DMS 273 treated with DMSO at 0.1 percent for 48 hours (cell line): Measurements from ENCODE around the gene DIAPH1.

Experiments
- DNase-seq: peaks from one replicate; lab custom pipeline; 2025; lab: John Stamatoyannopoulos, UW

The DIAPH1 gene

DNA sequence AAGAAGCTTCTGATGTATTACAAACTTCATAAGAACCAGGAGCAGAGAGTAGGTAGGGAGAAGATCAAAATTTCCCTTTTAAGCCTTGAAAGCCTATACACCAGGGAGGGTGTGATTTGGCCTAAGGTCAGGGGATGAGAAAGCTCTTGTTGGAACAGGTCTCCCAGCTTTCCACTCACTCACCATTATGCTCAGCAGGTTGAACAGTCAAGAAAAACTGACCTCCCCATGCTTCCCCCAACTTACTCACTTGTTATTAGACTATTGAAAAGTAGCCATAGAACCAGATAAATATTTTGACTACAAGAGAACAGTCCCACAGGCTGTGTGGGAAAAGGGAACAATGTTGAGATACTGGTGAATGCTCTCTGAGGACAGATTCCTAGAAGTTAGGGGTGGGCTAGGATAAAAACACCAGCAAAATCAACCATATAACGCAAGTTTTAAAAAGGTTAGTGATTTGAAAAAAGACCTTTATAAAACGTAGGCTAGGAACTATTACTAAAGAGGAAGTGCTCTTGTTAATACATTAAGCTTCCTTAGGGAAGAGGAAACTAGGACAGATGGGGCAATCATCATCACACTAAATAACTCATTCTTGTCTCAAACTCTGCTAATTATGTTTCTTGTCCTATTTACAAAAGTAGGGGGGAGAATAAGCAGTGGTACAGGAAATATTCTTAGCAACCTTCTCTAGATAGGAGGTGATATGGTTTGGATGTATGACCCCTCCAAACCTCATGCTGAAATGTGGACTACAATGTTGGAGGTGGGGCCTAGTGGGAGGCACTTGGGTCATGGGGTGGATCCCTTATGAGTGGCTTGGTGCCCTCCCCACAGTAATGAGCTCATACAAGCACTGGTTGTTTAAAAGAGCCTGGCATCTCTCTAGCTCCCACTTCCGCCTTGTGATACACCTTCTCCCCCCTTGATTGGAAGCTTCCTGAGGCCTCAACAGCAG, 98.9 kb downstream of the DIAPH1 start:
- DNase-seq = no peak

DNA sequence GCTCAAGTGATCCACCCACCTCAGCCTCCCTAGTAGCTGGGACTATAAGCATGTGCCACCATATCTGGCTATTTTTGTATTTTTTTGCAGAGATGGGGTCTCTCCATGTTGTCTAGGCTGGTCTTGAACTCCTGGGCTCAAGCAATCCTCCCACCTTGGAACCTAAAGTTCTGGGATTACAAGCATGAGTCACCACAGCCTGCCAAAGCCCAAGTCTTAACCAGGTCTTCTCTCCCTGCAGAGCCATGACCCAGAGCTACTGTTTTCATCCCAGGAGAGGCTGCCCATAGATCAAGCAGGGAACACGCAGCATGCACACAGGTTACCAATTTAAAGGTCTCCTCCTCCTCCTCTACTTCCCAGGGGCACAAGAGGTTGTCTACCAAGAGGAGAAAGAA, 100.2 kb downstream of the DIAPH1 start:
- no peak for DNase-seq

DNA sequence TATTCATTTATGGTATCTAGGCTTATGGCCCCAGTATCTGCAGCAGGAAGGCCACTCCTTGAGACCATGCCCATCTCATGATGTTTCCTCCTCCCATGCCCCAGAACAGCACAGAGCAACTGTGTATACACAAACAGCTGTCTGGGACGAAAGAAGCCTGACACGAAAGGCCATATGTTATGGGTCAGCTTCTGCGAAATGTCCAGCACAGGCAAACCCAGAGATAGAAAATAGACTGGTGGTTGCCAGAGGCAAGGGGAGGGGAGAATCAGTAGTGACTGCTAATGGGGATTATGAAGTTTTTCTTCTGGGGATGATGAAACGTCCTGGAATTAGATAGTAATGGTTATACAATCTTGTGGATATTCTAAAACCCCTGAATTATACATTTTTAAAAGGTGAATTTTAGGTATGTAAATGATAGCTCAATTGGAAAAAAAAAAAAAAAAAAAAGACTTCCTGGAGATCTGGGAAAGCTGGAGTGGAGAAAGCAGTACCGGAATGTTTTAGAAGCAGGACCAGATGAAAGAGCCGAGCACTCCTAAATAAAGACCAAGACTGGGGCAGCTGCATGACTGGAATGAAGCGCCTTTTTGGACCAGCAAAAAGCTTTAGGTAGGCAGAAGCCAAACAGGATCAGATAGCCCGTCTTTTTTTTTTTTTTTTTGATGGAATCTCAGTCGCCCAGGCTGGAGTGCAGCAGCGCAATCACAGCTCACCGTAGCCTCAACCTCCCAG, 100.8 kb downstream of the DIAPH1 start:
- DNase-seq = no peak

DNA sequence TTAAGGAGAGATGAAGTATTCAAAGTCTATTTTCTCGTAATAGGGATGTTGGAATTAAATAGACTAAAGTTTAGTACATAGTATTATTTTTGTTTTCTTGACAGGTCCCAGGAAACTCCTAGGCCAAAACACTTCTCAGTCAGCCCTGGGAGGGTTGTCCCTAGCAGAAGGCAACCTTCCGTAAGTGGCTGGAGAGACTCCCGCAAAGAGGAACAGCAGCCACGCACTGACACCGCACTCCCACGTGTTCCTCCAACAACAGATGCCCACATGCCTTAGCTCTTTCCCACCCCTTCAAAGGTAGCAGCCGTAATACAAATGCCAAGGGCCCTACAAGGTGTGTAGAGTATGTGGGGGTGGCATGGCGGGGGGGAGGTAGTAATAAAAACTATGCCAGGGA, 101.5 kb downstream of the DIAPH1 start:
- DNase-seq = no peak

DNA sequence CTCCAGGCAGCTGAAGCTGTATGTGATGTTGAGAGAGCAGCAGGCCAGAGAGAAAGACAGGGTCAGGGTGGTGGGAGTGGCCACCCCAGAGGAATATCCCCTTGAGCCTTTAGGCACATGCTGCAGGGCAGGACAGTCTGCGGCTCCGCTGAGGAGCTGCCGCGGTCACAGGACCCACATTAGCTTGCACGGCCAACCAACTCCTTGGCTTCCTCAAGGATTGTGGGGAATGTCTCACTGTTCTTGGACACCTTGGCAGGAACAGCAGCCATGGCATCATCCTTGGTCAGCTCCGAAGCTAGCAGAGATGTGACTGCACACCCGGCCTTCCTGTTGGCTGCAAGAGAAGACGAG, 102.2 kb downstream of the DIAPH1 start:
- no peak for DNase-seq

DNA sequence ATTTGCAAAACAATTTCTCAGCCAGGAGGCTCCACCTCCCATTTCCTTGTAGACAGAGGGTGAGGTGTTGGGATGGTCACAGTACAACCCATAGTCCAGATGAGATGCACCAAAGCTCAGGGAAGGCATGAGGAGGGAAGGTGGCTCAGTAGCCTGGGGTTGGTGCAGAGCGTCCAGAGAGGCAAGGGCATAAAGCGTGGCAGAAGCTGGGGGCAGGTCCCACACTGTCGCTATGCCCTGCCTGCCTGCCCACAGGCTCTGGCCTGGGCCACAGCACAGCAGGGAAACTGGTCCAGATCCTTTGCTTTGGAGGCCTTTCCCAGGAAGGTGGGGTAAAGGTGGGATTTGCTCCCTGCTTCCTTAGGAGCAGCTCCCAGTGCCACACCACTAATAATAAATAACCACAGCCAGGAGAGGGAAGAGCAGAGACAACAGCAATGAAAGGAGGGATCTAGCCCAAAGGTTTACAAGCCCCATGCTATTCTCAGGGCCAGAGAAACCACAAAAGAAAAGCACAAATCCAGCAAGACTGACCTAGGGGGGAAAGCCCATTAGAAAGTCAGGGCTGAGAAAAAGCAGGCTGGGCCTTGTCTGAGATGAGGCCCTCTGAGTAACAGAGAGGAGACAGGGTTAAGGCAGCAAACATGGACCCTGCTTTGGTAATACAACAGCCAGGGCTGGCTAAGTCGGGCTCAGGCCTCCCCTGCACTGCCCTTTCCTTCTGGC, 102.7 kb downstream of the DIAPH1 start:
- no peak for DNase-seq

DNA sequence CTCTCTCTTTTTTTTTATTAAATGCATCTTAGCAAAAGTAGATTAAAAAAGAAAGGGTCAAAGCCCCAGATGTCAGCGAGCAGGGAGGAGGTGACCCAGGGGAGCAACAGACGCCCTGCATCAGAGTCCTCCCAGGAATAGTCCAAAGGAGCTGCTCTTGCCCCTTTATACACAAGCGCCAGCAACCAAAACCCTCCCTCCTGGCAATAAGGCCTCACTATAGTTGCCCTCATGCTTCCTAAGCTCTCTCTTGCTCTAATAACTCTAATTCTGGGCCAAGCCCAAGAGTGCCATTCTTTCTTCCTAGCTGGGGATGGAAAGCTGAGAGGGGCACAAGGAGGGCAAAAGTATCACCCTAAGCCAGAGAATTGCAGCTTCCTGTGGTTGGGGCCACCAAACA, 103.7 kb downstream of the DIAPH1 start:
- DNase-seq = peak; percentile 45

DNA sequence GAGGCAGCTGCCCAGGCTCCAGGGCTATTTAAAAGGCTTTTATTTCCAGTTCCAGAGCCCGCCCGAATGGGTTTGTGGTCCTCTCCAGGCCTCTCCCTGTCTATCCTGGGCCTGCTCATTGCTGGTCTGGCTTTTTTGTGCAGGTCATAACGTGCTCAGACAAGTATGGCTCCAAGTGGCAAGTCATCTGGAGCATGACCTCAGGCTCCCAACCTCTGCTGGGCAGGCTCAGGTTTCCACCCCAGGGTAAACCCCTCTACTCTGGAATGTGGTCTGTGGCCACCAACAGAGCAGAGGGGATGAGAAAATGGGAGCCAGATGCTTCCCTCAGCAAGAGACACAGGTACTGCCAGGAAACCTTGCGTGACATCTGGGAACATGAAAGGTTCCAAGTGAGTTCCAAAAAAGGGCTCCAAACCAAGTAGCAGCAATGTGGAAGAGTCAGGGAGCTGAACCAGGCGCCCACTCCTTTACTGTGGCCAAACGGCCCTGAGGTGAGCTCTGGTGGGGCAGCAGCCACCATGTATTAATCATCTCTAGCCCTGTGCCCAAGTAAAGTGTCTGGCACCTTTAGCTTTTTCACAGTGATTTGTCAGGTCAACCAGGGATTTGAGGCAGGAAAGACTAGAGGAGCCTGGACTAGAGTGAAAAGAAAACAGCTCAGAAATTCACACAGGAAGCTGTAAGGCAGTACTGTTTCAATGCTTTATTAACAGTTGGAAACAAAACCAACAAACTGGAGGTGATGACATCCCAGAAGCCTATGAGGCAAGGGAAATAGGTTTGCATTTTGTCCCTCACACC, 104.3 kb downstream of the DIAPH1 start:
- peak; percentile 99 for DNase-seq

DNA sequence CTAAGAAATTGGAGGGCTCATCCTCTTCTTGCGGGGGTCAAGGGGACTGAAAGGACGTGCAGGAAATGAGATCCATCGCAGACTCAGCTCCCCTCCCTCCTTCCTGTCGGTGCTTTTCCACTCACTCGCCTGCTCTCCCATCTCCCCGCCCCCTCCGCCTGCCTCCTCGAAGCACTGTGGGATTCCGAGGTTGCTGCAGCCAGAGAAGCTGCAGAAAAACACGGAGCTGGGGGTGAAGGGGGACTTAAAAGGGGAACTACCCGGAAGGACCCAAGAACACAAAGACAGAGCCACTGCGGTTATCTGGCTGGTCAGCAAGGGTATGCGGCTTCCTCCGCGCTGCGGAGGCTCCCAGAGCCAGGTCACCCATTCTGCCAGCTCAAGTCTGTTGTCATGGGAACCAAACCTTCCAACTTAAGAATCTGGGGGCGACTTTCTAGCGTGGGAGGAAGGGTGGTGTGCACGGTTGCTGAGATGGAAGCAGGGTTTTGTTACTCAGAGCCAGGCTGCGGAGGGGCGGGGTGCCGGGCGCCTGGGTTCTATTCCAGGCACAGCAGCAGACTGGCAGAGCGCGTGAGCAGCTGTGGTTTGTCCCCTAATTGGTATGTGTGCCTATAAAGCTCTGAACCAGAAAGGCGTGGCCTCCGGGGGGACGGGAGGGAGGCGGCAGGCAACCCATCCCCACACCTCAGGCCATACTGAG, 105.0 kb downstream of the DIAPH1 start:
- DNase-seq = peak; percentile 99

DNA sequence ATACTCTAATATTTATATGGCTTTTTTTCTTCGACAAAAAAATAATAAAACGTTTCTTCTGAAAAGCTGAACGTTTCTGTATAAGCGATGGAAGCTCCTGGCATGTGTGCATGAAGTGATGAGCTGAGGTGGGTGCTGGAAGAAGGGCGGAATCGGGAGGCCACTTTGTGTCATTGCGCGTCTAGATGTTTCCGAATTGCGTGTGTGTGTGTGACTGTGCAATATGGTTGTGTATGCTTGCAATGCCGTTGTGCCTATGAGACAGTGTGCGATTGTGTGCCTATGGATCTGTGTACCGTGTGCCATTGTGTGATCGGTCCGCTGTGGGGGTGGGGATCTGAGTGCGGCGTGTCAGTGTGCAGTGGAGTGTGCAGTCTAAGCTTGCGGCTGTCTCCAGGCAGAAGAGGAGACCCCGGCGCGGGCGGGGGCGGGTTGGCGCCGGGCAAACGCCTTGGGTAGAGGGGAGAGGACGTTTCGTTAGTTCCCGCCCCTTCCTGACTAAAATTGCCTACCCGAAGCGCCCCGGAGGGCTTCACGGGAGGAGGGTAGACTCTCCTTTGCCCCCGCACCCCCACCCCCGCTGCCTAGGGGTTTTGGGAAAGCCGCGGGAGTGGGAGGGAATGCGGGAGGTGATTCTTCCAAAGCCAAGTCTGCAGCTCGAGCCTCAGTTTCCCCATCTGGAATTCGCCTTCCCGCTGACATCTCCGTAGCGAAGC, 105.7 kb downstream of the DIAPH1 start:
- no peak for DNase-seq

DNA sequence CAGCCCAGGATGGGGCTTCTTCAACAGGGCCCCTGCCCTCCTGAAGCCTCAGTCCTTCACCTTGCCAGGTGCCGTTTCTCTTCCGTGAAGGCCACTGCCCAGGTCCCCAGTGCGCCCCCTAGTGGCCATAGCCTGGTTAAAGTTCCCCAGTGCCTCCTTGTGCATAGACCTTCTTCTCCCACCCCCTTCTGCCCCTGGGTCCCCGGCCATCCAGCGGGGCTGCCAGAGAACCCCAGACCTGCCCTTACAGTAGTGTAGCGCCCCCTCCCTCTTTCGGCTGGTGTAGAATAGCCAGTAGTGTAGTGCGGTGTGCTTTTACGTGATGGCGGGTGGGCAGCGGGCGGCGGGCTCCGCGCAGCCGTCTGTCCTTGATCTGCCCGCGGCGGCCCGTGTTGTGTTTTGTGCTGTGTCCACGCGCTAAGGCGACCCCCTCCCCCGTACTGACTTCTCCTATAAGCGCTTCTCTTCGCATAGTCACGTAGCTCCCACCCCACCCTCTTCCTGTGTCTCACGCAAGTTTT, 106.3 kb downstream of the DIAPH1 start:
- DNase-seq = no peak

DNA sequence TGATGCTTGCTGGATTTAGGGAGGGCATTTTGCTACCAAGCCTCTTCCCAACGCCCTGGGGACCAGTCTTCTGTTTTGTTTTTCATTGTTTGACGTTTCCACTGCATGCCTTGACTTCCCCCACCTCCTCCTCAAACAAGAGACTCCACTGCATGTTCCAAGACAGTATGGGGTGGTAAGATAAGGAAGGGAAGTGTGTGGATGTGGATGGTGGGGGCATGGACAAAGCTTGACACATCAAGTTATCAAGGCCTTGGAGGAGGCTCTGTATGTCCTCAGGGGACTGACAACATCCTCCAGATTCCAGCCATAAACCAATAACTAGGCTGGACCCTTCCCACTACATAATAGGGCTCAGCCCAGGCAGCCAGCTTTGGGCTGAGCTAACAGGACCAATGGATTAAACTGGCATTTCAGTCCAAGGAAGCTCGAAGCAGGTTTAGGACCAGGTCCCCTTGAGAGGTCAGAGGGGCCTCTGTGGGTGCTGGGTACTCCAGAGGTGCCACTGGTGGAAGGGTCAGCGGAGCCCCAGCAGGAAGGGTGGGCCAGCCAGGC, 107.0 kb downstream of the DIAPH1 start:
- no peak for DNase-seq

DNA sequence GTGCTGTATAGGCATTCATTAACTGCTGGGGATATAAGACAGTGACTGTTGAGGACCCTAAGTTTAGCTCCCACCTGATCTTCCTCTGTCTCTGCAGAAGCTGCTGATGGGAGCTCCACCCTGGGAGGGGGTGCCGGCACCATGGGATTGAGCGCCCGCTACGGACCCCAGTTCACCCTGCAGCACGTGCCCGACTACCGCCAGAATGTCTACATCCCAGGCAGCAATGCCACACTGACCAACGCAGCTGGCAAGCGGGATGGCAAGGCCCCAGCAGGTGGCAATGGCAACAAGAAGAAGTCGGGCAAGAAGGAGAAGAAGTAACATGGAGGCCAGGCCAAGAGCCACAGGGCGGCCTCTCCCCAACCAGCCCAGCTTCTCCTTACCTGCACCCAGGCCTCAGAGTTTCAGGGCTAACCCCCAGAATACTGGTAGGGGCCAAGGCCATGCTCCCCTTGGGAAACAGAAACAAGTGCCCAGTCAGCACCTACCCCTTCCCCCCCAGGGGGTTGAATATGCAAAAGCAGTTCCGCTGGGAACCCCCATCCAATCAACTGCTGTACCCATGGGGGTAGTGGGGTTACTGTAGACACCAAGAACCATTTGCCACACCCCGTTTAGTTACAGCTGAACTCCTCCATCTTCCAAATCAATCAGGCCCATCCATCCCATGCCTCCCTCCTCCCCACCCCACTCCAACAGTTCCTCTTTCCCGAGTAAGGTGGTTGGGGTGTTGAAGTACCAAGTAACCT, 107.8 kb downstream of the DIAPH1 start:
- DNase-seq = no peak

DNA sequence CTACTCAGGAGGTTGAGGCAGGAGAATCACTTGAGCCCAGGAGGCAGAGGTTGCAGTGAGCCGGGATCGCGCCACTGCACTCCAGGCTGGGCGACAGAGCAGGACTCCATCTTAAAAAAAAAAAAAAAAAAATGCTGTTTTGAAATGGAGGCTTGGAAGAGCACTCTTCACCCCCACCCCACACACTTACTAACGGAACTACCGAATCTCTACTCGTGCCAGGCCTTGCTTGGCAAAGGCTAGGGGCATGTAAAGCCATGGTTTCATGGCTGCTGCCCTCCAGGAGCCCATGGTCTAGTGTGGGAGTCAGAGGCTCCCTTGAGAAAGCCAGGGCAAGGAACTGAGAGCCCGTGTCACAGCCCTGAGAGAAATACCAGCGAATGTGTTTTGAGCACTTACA, 108.6 kb downstream of the DIAPH1 start:
- no peak for DNase-seq

DNA sequence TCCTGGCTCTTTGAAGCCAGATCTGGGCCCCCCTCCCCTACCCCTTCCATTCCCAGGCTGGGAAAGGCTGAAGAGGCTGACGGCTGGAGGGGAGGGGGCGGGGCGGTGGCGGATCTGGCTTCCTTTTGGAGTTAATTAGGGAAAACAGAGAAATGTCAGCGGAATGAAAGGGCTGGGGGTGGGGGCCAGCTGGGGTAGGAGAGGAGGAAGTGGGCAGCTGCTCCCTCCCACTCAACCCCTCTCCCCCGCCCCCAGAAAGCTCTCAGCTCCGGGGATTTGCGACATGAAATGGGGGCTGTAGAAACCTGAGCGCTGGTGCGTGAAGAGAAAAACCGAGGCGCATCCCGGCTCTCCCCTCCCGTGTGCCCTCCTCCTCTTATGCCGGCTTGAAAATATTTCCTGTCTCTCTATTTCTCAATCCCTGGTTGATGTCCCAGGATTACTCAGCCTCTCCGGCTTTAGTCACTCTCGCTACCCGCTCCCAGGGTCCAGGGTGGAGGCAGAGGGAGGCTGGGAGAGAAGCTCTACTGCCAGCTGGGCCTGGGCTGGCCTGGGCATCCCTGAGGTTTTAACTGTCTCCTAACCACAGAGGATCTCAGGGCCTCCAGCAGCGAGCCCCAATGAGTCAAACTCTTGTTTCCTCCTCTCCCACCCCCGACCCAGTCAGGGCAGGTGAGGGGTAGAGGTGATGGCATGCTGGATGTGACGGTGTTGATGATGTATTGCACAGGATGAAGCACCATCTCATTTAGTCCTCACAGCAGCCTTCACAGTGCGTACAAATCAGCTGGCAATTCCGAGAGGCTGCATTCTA, 109.8 kb downstream of the DIAPH1 start:
- no peak for DNase-seq

DNA sequence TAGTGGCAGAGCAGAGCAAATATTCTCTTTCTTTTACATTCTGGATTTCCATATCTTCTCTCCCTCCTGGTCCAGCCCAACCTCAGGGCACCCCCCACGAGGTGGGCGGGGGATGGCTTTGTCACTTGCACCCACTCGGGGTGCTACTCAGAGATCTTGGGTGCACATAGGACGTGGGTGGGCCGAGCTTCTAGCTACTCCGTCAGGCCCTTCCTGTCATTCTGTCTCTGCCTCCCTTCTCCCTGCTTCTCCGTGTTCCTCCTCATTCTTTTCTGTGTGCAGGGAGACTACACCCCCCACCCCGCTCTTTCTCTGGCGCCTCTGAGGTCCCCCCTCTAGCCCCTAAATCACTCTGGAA, 110.4 kb downstream of the DIAPH1 start:
- no peak for DNase-seq

DNA sequence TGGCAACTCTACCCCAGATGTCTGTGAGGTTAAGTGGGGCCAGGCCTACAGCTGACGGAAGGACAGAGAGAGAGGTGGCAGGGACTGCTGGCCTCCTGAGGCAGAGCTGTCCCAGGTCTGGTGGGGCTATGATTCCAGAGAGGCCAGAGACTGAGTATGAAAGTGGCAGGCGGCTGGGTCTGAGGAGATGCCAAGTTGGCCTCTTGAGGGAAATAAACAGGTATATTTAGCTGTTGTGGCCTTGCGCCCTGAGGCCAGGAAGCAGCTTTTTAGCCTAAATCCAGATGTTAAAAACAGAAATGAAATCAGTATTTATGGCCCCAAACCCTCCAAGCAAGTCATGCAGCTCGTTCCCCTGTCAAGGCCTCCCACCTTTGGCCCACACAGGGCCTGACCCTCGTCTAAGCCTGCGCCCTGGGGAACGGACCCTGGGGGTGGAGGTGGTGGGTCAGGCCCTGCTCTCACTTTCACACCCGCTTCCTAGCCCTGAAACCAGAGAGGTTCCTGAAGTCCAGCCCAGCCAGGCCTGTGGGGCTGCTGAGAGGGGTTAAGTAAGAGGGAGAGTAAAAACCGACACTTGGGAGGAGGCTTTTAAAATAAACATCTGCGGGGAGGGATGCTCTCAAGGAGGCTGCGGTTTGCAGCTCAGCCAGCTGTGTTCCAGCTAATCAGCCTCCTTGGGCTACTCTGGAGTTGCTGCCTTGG, 111.3 kb downstream of the DIAPH1 start:
- no peak for DNase-seq
